Keratinocyte (primary cell): ENCODE results near the gene PGM1. TPM values are rescaled to one million over a fixed set of nuclear protein-coding genes. Genes with fewer than 3 reads are reported as not detected.

Source experiments
- DNase-seq: peaks from one replicate; pipeline ENCODE4 v3.0.0-alpha.2; 2011; ENCODE audit warnings: low read depth, missing footprints, low spot score
- FAIRE-seq: peaks from 2 replicates; lab custom pipeline; 2011; peaks lifted over from hg19 to GRCh38; lab: Jason Lieb, UNC
- H2AFZ ChIP-seq: 2 replicates; pipeline ENCODE4 v1.6.0; 2012; ENCODE audit warnings: low read length, control low read depth, inconsistent platforms; ENCODE audit not compliant: control insufficient read depth
- H3K27ac ChIP-seq: 2 replicates; pipeline ENCODE4 v1.5.1; 2011; ENCODE audit warnings: low read length; ENCODE audit not compliant: control insufficient read depth, insufficient read depth
- H3K27me3 ChIP-seq: 3 replicates; pipeline ENCODE4 v1.6.0; 2011; ENCODE audit warnings: low read length; ENCODE audit not compliant: control insufficient read depth, insufficient read depth; ENCODE audit errors: extremely low read depth
- H3K36me3 ChIP-seq, 2 experiments: 2 replicates in 1 of 2; 3 replicates in 1 of 2; pipeline ENCODE4 v1.5.1; 2011; ENCODE audit warnings: low read length in 2 of 2, mild to moderate bottlenecking in 1 of 2; ENCODE audit not compliant: control insufficient read depth in 2 of 2, insufficient read depth in 2 of 2; ENCODE audit errors: extremely low read depth in 1 of 2
- H3K4me1 ChIP-seq: 3 replicates; pipeline ENCODE4 v1.5.1; 2011; ENCODE audit warnings: low read length; ENCODE audit not compliant: control insufficient read depth, insufficient read depth; ENCODE audit errors: extremely low read depth
- H3K4me2 ChIP-seq: 3 replicates; pipeline ENCODE4 v1.6.0; 2011; ENCODE audit warnings: low read depth, low read length; ENCODE audit not compliant: control insufficient read depth, insufficient read depth; ENCODE audit errors: extremely low read depth
- H3K4me3 ChIP-seq, 3 experiments: fragments of 200-600 bp in 1 of 3; sonication (generic) in 1 of 3; 2 replicates in 2 of 3; 3 replicates in 1 of 3; pipeline ENCODE4 v1.5.1; 2011 to 2016; ENCODE audit warnings: low read length in 3 of 3, mild to moderate bottlenecking in 3 of 3, control low read depth in 2 of 3, inconsistent platforms in 1 of 3, low read depth in 1 of 3, mixed read lengths in 1 of 3, mixed run types in 1 of 3, moderate library complexity in 1 of 3; ENCODE audit not compliant: control insufficient read depth in 2 of 3, insufficient read depth in 2 of 3; ENCODE audit errors: extremely low read depth in 1 of 3
- H3K79me2 ChIP-seq: 2 replicates; pipeline ENCODE4 v1.6.0; 2012; ENCODE audit warnings: low read length; ENCODE audit not compliant: control insufficient read depth, insufficient read depth
- H3K9ac ChIP-seq: 3 replicates; pipeline ENCODE4 v1.6.0; 2011; ENCODE audit warnings: low read length; ENCODE audit not compliant: control insufficient read depth, insufficient read depth; ENCODE audit errors: extremely low read depth
- H3K9me1 ChIP-seq: 3 replicates; pipeline ENCODE4 v1.6.0; 2011; ENCODE audit warnings: low read length; ENCODE audit not compliant: control insufficient read depth, insufficient read depth; ENCODE audit errors: extremely low read depth
- H3K9me3 ChIP-seq: 2 replicates; pipeline ENCODE4 v1.5.1; 2012; ENCODE audit warnings: low read depth, low read length; ENCODE audit not compliant: control insufficient read depth
- H4K20me1 ChIP-seq: 3 replicates; pipeline ENCODE4 v1.6.0; 2011; ENCODE audit warnings: low read length; ENCODE audit not compliant: control insufficient read depth, insufficient read depth; ENCODE audit errors: extremely low read depth
- EZH2 ChIP-seq: IDR thresholded peaks from one replicate; pipeline ENCODE4 v1.6.1; 2012; ENCODE audit warnings: inconsistent platforms, mild to moderate bottlenecking, low read length, moderate library complexity
- dilution Hi-C: fragments of 300-500 bp; cut with MboI; formaldehyde crosslinking; loops from one replicate; pipeline ENCODE4 v1.7.0; 2020; ENCODE audit warnings: low sequenced_read_pairs; ENCODE audit not compliant: extremely low pct_ligation_motif_present
- polyA plus RNA-seq, 5 experiments: library from polyadenylated mRNA; depleted of rRNA in 3 of 5; stranded (reverse) in 3 of 5; stranded (forward) in 1 of 5; unstranded in 1 of 5; fragments of >200 nt; gene quantifications; 1 replicate in 1 of 5; 2 replicates in 3 of 5; 3 replicates in 1 of 5; pipeline versions ENCODE4 v1.2.1 to v1.2.3, GENCODE V29; 2011 to 2012; ENCODE audit warnings: missing spikeins in 2 of 5, low read depth in 1 of 5, low replicate concordance in 1 of 5
- TF ChIP-seq, protein P1 (sequence below), 3 experiments: IDR thresholded peaks in 1 of 3; conservative IDR thresholded peaks in 1 of 3; optimal IDR thresholded peaks in 1 of 3; 2 replicates in 2 of 3; 3 replicates in 1 of 3; pipeline versions ENCODE3 to v1.5.1; 2011; ENCODE audit warnings: low read length in 3 of 3, mild to moderate bottlenecking in 3 of 3, moderate library complexity in 2 of 3, control low read depth in 1 of 3, inconsistent platforms in 1 of 3; ENCODE audit not compliant: insufficient read depth in 2 of 3; ENCODE audit errors: extremely low read depth in 1 of 3

The PGM1 gene
- polyA plus RNA-seq, 1 donor (not counting 4 experiments of a cell fraction or from before 2014, with no cell fraction given): 38.9 TPM

DNA sequence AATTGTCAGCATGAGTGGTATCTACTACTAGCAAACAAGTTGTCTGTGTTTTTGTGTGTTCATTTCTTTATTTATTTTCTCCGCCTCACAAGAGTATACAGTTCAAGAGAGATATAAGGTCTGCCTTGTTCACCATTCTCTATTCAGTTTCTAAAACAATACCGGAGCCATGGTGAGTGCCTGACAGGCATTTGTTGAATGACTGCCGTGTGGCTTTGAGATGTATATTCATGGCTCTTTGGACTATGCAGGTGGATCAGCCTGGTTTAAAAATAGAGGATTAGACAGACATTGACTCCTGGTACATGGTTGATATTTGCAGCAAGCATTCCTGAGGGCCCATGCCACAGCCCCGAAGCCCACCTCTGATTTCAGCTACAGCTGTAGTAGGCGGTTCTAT lies 89.7 kb downstream of the PGM1 start:
- H3K9me3 ChIP-seq: peaks cover 9% of the 10 kb centered on the region
- DNase-seq: no peak

DNA sequence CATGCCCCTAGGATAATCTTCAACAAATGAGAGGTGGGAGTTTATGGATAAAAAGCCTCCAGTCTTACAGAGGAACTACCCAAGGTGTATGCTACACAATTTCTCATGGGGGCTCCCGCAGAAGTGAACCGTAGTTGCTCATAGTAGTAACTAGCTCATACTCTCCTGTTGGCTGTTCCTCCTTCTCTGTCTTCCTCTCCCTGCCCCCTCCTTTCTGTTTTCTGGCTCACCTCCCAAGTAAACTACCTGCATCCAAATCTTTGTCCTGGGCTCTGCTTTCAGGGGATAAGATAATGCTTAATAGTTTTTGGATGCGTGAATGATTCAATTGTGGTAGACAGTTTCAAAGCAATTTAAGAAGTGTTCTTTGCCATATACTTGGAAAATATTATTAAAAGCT lies 90.5 kb downstream of the PGM1 start:
- dilution Hi-C loops: no loop called here
- Histone ChIP-seq H3K27ac (no peak overlapping the region), H2AFZ (no peak overlapping the region), H3K4me2 (no peak overlapping the region), H3K9me3 (peaks cover 9% of the 10 kb centered on the region), H3K36me3 (no peaks in the 10 kb centered on the region), H3K4me1 (no peaks in the 10 kb centered on the region), H3K9ac (no peak overlapping the region), H3K9me1 (no peaks in the 10 kb centered on the region), H4K20me1 (no peaks in the 10 kb centered on the region), H3K27me3 (no peaks in the 10 kb centered on the region), H3K79me2 (no peaks in the 10 kb centered on the region), H3K4me3 (no peak overlapping the region)
- no peak for FAIRE-seq
- no peak for DNase-seq
- no peak for TF ChIP-seq EZH2

More for the DNA sequence above, 89.7 kb downstream of the PGM1 start:
- no peaks in the 10 kb centered on the region for H3K9me1 ChIP-seq
- TF ChIP-seq, protein P1, sequence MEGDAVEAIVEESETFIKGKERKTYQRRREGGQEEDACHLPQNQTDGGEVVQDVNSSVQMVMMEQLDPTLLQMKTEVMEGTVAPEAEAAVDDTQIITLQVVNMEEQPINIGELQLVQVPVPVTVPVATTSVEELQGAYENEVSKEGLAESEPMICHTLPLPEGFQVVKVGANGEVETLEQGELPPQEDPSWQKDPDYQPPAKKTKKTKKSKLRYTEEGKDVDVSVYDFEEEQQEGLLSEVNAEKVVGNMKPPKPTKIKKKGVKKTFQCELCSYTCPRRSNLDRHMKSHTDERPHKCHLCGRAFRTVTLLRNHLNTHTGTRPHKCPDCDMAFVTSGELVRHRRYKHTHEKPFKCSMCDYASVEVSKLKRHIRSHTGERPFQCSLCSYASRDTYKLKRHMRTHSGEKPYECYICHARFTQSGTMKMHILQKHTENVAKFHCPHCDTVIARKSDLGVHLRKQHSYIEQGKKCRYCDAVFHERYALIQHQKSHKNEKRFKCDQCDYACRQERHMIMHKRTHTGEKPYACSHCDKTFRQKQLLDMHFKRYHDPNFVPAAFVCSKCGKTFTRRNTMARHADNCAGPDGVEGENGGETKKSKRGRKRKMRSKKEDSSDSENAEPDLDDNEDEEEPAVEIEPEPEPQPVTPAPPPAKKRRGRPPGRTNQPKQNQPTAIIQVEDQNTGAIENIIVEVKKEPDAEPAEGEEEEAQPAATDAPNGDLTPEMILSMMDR (optimal IDR thresholded peaks at IDR 0.05 in 1 of 3, IDR thresholded peaks at IDR 0.05 in 1 of 3, conservative IDR thresholded peaks at IDR 0.05 in 1 of 3; ENCODE audit: extremely low read depth in 1 of 3, insufficient read depth in 2 of 3, low read length in 3 of 3): no peak
- TF ChIP-seq EZH2: no peak
- no peaks in the 10 kb centered on the region for H3K27me3 ChIP-seq
- H3K36me3 ChIP-seq: no peaks in the 10 kb centered on the region
- H3K27ac ChIP-seq: no peak overlapping the region
- H3K79me2 ChIP-seq: no peaks in the 10 kb centered on the region
- no peak for FAIRE-seq
- H3K9ac ChIP-seq: no peak overlapping the region
- H3K4me3 ChIP-seq: no peak overlapping the region
- no peak overlapping the region for H2AFZ ChIP-seq
- no peaks in the 10 kb centered on the region for H3K4me1 ChIP-seq
- H4K20me1 ChIP-seq: no peaks in the 10 kb centered on the region
- no peak overlapping the region for H3K4me2 ChIP-seq
- dilution Hi-C loops: no loop called here

DNA sequence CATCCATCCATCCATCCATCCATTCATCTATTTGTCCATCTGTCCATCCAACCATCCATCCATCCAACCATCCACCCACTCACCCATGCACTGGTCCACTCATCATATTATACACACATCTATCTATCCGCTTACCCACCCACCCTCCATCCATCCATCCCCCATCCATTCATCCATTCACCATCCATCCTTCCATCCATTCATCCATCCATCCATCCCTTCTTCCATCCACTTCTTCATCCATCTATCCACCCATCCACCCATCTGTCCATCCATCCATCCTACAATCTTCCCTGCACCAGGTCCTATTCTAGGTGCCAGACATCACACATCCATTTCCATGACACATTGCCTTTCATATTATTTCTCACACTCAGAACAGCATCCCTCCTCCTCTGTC lies 93.5 kb downstream of the PGM1 start:
- Histone ChIP-seq H3K27ac (no peak overlapping the region), H3K4me1 (no peaks in the 10 kb centered on the region), H3K27me3 (no peaks in the 10 kb centered on the region), H3K36me3 (no peaks in the 10 kb centered on the region), H3K9ac (no peak overlapping the region), H3K9me3 (no peaks in the 10 kb centered on the region), H3K9me1 (no peaks in the 10 kb centered on the region), H3K79me2 (no peaks in the 10 kb centered on the region), H3K4me3 (no peak overlapping the region), H3K4me2 (no peak overlapping the region), H2AFZ (no peak overlapping the region), H4K20me1 (no peaks in the 10 kb centered on the region)
- TF ChIP-seq, protein P1 (optimal IDR thresholded peaks at IDR 0.05 in 1 of 3, IDR thresholded peaks at IDR 0.05 in 1 of 3, conservative IDR thresholded peaks at IDR 0.05 in 1 of 3; ENCODE audit: extremely low read depth in 1 of 3, insufficient read depth in 2 of 3, low read length in 3 of 3): no peak
- no peak for TF ChIP-seq EZH2
- dilution Hi-C loops: no loop called here
- FAIRE-seq (no peak), DNase-seq (no peak)
